Caki2 (cell line): Measurements from ENCODE around the gene FBXW8. TPM values are rescaled to one million over a fixed set of nuclear protein-coding genes. Genes with fewer than 3 reads are reported as not detected.

Source experiments
- DNase-seq: peaks from one replicate; pipeline ENCODE4 v3.0.0-alpha.2; 2015; ENCODE audit warnings: low read depth
- in situ Hi-C: cut with HindIII; loops from 2 replicates; pipeline ENCODE4 v1.10.0; 2016; ENCODE audit warnings: low sequenced_read_pairs, low pct_unique_long_range_greater_than_20kb, mixed read lengths
- total RNA-seq: library from RNA; depleted of rRNA; stranded (reverse); fragments of >200 nt; shearing (Covaris generic); gene quantifications from 2 replicates; pipeline ENCODE4 v1.2.3, GENCODE V29; 2014; ENCODE audit warnings: low replicate concordance

The FBXW8 gene
- total RNA-seq, 1 experiment from 2014 or later = 20.9 TPM

DNA sequence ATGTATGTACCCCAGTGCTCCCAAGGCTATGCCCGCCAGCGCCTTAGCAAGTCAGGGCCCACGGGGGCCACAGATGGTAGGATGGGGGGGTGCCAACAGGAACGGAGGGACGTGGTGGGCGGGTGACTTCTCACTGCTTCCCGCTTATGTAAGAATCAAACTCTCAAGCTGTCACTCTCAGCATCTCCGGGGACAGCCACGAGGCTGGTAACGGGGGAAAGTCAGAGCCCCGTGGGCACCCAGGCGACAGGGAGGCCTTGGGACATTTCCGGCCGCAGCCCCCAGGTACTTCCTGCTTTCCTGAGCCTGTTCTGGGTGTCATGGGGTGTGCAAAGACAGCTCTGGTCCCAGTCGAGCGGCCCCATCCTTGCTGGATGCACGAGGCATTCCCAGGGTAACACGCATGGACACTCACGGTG is 129.2 kb downstream of the FBXW8 start:
- no peak for DNase-seq
- in situ Hi-C loops = no loop called here

DNA sequence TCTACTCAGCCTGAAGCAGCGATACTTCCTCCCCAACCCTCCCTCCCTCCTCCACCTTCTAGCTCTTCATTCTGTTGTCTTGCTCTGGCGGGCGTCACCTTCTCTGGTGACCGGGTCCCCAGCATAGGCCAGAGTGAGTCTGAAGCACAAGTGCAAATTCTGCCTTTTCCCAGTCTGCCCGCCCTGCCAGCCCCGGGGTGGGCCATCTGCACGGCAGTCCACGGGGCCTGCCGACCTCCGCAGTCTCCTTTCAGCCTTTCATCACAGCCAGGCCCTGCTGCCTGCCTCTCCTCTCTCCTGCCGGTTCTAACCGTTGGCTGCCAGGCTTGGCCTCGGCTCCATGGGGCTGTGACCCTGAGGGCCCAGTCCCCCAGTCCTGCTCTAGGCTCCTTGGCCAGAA is 129.7 kb downstream of the FBXW8 start:
- no peak for DNase-seq
- in situ Hi-C loops = no loop called here

DNA sequence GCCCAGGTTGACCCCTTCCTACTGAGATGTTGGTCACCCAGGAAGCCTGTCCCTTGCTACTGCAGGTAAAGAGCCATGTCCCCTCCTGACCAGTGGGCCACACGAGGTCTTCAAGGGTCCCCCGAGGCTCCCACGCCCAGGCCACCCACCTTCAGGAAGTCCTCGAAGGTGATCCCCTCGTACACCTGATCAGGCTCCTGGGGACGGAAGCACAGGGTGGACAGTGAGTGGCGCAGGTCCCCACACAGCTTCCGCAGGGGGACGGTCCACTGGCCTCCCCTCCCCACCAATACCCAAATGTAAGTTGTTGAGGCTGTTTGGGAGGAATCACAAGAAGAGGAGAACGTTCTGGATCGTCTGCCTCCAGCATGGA is 131.0 kb downstream of the FBXW8 start:
- DNase-seq = no peak
- in situ Hi-C loops = no loop called here

DNA sequence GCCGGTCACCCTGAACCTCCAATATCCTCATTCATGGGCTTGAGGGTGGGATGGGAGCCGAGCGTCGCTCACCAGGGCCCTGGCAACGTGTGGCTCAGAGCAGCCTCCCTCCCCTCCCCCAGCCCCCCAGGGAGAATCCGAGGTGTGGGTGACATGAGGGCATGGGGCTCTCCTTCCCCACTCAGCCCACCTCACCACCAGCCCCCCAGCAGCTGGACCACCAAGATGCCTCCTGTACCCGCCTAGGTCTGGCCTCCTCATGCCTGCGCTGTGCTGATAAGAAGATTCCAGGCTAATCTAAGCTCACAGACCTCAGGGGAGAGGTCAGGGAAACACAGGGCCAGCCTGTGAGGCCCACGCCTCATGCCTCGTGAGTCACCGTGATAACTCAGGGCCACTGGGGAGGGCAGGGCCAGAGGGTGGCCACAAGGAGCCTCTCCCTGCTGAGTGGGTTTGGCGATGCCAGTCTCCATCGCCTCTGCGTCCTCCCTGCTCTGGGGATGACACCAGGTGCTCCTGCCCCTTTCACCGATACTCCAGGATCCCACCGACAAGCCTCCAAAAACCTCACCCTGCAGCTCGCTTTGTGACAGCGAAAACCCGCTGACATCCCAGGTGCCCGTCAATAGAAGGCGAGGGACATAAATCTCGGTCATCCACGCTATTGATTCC is 131.6 kb downstream of the FBXW8 start:
- in situ Hi-C loops = no loop called here
- no peak for DNase-seq

DNA sequence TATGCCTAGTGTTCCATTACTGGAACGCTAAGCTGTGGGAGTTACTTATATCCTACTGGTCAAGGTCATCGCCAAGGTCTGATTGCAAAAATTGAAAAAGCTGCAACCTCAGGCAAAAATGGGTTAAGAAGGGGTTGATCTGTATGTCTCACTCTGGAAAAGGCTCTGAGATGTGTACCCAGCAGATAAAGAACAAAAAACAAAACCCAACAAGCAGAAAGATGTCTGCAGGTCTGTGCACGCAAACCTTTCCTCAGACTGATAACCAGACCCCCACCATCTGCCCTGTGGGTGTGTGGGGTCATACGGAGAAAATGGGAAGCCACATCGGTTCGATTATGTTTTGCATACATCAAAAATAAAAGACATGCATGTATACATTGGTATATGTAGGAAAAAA is 132.1 kb downstream of the FBXW8 start:
- in situ Hi-C loops = no loop called here
- DNase-seq = no peak

DNA sequence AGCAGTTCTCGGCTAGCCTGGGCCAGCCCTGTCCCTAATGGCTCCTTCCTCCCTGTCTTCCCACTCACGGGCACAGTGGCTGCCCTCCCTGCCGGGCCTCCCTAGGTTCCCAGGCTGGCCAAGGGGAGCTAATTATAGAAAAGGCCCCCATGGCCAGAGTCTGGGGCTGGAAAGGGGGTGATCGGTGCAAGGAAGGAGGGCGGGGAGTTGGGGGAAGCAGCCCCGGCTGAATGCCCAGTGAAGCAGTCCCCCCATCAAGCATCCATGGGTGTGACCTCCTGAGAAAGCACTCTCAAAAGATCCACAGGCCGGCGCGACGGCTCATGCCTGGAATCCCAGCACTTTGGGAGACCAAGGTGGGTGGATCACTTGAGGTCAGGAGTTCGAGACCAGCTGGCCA is 133.6 kb downstream of the FBXW8 start:
- in situ Hi-C loops = no loop called here
- no peak for DNase-seq

DNA sequence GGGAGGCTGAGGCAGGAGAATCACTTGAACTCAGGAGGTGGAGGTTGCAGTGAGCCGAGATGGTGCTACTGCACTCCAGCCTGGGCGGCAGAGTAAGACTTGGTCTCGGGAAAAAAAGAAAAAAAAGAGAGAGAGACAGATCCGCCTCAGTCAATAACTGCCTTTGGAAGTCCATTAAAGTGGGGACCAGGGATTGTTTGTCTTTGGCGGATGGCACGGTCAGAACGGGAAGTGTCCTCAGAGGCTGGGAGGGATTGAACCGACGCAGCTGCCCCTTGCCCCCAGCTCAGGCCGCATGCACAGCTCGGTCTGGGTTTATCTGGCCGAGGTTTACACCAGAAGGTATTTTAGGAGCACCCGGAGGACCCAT is 134.0 kb downstream of the FBXW8 start:
- in situ Hi-C loops = no loop called here
- no peak for DNase-seq

DNA sequence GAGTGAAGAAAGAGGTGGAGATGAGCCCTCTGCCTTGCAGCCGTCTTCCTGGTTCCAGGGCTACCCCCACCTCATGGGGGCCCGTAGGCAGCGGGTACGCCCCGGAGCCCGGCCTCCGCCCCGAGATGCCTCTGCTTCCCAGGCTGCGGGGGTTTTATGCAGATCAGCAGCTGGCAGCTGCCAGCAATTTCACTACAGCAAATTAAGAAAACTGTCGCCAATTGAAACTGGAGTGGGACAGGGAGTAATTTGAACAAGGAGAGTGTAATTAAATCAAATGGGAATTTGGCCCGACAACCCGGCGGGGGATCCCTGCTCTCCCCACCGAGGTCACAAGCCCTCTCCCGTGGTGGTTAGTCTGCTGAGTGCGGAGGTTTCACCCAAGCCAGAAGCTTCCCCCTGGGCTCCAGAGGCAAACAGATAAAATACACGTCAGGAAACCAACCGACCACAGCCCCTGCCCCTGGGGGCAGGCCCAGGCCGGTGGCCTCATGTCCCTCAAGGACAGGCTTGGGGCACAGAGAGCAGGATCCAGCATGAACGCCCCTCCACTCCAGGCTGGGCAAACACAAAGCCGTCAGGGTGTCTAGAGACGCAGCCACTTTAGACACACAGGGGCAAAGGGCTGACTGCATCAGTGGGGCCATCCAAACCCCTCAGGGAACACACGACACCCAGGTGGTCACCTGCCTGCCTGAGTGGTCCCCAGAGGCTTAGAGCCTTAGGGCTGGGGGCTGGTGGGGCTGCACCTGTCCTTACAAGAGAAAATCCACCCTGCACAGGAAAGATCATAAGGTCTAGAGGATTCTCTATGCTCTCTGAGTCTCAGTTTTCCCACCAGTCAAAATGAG is 134.6 kb downstream of the FBXW8 start:
- no peak for DNase-seq
- in situ Hi-C loops = no loop called here

DNA sequence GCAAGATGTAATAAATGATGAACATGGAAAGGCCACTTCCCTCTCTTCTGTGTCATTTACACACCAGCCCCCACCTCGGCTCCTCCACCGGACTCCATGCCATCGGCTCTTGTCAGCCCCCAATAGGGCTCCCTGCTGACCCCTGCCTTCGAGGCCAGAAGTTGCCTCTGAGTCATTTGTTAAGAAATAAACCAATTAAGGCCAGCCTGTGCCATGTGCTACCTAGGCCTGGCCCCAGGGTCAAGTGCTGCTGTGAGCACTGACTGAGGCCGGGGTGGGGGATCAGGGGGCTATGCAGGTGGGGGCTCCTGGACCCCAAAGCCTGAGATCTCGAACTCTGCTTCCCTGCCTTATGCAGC is 135.2 kb downstream of the FBXW8 start:
- in situ Hi-C loops = no loop called here

DNA sequence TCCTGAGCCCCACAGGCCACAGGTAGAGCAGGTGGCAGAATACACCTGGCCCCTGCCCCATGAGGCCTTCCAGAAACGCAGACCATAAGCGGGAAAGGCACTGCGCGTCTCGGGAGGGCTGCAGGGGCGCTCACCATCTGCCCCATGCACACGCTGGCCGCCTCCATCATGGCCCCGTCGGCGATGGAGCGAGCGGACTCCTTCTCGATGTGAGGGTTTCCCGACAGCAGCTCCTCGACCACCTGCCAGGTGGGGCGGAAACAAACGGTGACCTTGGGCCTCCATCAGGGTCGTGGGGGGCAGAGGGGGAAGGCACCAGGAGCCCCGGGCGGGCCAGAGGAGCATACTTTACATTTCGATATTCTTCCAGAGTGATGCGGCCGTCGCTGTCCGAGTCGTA is 135.7 kb downstream of the FBXW8 start:
- in situ Hi-C loops = no loop called here
- no peak for DNase-seq

More for the DNA sequence above, 135.2 kb downstream of the FBXW8 start:
- no peak for DNase-seq

DNA sequence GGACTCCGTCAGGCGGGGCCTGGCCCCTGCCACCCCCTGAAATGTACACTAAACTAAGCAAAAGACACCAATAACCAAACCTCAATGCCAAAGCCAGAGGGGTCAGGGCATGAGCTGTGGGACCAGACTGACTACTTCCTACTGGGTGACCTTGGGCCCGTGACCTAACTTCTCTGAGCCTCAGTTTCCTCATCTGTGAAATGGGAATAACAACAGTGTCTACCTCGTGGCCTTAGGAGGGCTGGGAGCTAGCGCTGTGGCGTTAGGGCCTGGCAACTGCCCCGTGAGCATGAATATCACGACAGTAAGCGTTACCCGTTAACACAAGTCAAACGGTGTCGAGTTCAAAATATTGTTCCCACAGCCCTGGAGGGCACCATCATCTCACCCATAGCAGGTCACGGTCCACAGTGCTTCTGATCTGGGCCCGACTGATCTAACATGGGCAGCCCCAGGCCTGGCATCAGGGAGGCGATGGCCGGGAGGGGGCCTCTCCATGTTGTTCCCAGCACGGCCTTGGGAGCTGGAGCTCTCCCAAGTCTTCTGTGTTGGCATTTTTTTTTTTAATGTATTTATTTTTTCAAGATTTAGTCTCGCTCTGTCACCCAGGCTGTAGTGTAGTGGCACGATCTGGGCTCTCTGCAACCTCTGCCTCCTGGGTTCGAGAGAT is 136.2 kb downstream of the FBXW8 start:
- in situ Hi-C loops = no loop called here
- no peak for DNase-seq

DNA sequence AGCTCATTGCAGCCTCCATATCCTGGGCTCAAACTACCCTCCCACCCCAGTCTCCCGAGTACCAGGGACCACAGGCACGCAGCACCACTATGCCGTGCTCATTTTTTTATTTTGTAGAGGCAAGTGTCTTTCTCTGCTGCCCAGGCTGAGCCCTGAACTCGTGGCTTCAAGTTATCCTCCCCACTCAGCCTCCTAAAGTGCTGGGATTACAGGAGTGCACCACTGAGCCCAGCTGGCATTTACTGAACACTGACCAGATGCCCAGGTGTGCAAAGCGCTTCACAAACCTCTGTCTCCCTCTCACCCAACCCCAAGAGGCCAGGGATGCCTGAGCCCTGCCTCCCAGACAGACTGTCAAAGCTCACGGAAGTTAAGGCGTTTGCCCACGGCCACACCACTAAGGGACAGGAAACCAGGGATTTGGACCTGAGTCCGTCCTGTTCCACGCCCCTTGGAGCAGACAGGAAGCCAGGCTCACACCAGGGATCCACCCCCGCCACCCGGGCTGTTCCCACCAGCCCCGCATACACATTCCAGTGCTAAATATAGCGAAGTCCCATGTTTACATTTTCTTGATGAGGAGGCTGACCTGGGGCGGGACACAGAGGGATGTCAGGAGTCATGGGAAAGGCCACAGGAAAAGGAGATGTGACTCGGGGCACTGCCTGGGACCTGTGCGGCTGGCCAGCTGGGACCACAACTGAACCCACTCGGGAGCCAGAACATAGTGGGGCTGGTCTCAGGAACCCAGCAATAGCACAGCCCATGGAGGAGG is 137.2 kb downstream of the FBXW8 start:
- in situ Hi-C loops = no loop called here

DNA sequence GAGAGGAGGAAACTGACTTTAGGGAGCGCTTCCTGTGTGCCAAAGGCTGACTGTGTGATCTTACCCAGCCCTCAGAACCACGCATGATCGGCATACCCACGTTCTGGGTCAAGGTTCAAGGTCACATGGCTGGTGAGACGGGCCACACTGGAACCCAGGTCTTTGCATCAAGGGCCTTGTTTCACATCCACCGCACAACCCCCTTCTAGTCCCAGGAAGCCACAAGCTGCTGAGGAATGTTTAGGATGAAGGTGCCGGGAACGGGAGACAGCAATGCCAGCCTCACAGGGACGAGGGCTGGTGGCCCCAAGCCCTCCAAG is 137.8 kb downstream of the FBXW8 start:
- in situ Hi-C loops = no loop called here
- no peak for DNase-seq

More for the DNA sequence above, 137.2 kb downstream of the FBXW8 start:
- no peak for DNase-seq

DNA sequence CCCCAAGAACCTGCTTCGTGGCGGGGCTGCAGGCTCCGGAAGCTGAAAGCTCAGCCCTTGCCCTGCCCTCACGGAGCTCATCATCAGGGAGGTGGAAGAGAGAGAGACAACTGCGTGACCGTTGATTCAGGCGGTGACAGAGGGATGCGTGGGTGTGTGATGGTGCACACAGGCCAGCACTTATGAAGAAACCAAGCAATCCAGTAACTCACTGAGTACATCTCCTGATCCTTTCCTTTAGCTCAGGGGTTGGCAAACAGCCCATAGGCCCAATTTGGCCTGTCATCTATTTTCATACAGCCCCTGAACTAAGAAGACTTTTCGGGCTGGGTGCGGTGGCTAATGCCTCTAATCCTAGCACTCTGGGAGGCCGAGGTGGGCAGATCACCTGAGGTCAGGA is 138.5 kb downstream of the FBXW8 start:
- DNase-seq = no peak
- in situ Hi-C loops = no loop called here

DNA sequence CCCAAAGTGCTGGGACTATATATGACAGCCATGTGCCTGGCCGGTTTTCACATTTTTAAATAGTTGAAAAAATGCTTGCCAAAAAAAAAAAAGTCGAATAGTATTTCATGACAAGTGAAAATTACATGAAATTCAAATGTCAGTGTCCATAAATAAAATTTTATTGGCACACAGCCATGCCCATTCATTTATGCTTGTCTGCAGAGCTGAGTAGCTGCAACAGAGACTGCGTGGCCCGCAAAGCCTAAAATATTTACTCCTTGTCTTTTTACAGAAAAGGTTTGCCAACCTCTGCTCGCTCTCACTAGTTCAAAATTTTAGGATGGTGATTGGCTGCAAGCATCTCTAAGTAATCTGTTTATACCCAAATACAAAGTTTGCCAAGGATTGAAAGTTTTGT is 139.3 kb downstream of the FBXW8 start:
- DNase-seq = no peak
- in situ Hi-C loops = no loop called here

DNA sequence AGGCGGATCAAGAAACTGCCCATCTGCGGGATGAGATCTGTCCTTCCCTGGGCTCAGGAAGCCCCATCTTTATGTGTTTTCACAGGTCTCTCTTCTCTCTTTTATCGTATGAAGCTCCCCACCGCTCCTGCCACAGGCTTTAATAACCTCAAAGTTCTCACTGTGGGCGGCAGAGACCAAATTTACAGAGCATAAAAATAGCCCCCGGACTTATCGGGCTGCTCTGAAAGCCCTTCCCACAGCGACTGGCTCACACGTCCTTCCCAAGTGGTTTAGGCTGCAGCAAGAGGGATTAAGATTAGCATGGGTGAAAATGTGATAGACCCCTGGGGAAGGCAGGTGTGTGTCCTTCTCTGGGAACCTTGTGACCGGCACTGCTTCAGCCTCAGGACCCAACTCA is 140.6 kb downstream of the FBXW8 start:
- no peak for DNase-seq
- in situ Hi-C loops = no loop called here

DNA sequence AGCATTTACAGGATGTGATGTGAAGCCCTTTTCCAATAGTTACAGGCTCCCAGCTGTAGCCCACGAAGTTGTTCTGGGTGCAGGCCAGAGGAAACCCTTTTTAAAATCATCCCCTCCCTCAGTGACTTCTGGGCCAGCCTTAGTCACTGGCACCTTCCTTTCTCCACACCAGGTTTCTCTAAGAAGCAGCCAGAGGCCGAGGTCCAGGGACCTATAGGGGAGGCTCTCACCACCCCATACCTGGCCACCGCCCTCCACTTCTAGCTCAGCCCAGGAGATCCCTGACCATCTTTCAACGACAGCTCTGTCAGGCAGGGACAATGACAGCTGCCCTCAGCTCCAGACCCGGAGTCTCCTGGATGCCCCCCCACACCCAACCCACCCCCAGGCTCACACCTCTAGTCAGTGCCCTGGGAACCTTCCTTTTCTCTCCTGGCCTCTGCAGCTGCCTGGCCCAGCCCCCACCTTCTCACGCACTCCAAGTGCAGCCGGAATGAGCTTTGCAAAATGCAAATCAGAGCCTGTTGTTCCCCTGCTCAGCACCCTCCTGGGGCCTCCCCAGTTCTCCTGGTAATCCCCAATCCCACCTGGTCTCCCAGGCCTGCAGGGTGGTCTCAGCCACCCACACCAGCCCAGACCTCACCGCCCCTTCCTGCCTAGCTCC is 141.8 kb downstream of the FBXW8 start:
- in situ Hi-C loops = no loop called here
- DNase-seq = no peak

DNA sequence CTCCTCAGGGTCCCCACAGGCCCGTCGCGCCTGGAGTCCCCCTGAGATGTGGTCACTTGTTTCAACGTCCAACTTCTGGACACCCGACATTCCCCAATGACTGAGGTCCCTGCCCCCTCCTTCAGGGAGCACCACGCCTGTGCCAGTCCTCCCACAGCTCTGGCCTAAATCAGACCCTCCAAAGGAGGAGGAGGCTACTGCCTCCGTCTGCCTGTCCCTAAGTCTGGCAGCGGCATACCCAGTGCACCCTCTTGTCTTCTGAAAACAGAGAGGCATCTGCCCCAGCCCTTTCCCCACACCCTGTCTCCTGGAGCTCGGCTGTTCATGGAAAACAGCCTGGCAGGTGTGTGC is 142.3 kb downstream of the FBXW8 start:
- no peak for DNase-seq
- in situ Hi-C loops = no loop called here
